Epidermal melanocyte (primary cell): ENCODE results near the gene CDCA3.
"Not testable (repeated sequence)": the region's sequence is repeated elsewhere in the genome, so short reads cannot be mapped to it uniquely, and the experiment has no call there.

Experiments used
- DNase-seq: peaks from one replicate; pipeline ENCODE4 v3.0.0; 2011; ENCODE audit warnings: low spot score; ENCODE audit not compliant: insufficient read length

CDCA3 gene

GRCh38 chr12:6851153-6851920 lies at the start of gene CDCA3:
Gene CDCA3 (minus strand): TSS chr12:6851286. CDS start chr12:6850952, 334 bp downstream.
- DNase-seq: peak; percentile 100

DNA sequence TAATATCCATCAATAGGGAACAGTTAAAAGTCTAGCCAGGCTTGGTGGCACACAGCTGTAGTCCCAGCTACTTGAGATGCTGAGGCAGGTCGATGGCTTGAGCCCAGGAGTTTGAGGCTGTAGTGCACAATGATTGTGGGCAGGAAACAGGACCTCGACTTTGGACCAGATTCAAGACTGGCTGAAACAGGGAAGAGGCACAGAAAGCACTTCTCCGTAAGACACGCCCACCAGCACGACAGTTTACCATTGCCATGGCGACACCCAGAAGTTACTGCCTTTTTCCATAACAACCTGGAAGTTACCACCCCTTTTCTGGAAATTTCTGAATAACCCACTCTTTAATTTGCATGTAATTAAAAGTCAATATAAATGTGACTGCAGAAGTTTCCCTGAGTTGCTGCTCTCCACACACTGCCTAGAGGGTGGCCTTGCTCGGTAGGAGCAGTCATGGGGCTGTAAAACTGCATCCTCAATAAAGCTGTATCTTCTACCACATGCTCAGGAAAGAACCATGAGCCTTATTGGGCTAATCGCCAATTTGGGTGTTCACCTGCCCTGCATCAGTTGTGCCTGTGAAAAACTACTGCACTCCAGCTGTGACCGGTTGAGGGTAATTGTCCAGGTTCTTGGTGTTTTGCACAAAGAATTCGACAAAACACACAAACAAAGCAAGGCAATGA lies 48.9 kb upstream of the CDCA3 start:
- DNase-seq: no peak

GRCh38 chr12:6899427-6899826 lies 48.3 kb upstream of the CDCA3 start:
- no peak for DNase-seq

DNA sequence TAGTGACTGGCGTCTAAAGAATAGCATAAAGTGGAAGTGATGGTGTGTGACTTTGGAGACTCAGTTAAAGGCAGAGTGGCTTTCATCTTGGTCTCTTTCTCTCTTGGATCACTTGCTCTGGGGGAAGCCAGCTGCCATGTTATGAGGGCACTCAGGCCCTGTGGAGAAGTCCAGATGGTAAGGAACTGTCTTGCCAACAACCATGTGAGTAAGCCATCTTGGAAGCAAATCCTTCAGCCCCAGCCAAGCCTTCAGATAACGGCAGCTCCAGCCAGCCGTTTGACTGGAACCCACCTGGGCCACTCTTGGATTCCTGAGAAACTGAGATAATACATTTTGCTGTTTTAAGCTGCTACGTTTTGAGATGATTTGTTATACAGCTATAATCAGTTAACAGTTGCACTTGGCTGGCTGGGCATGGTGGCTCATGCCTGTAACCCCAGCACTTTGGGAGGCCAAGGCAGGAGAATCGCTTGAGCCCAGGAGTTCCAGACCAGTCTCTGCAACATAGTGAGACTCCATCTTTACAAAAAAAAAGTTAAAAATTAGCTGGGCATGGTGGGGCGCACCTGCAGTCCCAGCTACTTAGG lies 45.9 kb upstream of the CDCA3 start:
- no peak for DNase-seq

- no peak for DNase-seq
Observed at GRCh38 chr12:6894321-6894720, 43.2 kb upstream of the CDCA3 start.

GRCh38 chr12:6892683-6893082 lies 41.6 kb upstream of the CDCA3 start:
- not testable (repeated sequence) for DNase-seq

DNA sequence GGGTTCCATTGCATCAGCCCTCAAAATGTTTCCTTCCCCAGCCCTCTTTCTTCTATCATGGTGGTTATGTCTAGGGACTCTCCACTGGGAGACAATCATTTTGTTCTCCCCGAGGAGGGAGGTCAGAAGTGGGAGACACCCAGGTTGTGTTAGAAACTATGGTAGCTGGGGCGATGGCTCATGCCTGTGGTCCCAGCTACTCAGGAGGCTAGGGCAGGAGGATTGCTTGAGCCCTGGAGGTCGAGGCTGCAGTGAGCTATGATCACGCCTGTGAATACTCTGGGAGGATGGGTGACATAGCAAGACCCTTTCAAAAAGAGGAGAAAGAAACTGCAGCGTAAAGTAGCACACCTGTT lies 40.5 kb upstream of the CDCA3 start:
- DNase-seq: no peak

- DNase-seq: peak; percentile 94
Observed at GRCh38 chr12:6890789-6891645, 39.9 kb upstream of the CDCA3 start.

DNA sequence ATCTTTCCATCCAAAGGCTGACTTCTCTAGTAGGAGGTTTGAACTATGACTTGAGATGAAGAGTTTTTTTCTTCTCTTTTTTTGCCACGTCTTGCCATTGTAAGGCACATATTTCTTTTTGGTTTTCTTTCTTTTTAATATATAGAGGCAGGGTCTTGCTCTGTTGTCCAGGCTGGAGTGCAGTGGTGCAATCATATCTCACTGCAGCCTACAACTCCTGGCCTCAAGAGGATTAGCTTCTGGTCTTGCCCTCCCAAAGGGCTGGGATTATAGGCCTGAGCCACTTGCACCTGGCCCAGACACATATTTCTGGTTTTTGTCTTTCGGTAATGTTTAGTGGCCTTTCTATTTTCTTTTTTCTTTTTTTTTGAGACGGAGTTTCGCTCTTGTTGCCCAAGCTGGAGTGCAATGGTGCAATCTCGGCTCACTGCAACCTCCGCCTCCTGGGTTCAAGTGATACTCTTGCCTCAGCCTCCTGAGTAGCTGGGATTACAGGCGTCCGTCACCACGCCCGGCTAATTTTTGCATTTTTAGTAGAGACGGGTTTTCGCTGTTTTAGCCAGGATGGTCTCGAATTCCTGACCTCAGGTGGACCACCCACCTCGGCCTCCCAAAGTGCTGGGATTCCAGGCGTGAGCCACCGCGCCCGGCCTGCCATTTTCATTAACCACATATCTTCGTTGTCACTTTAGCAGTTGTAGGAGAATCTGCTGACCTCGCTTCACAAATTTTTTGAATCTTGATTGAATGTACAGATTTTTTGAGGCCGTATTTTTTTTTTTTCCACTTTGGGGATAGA lies 38.9 kb upstream of the CDCA3 start:
- not testable (repeated sequence) for DNase-seq

GRCh38 chr12:6888794-6889193 lies 37.7 kb upstream of the CDCA3 start:
- not testable (repeated sequence) for DNase-seq

- DNase-seq: no peak
Observed at GRCh38 chr12:6888360-6888759, 37.3 kb upstream of the CDCA3 start.

DNA sequence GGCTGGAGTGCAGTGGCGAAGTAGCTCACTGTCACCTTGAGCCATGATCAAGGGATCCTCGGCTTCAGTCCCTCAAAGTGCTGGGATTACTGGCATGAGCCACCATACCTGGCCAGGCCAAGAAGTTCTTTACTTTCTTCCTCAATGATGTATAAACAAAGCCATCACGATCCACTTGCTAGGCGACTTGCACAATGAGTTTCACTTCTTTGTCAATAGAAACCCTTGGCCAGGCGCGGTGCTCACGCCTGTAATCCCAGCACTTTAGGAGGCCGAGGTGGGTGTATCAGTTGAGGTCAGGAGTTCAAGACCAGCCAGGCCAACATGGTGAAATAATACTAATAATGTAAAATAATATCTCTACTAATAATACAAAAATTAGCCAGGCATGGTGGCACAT lies 36.4 kb upstream of the CDCA3 start:
- DNase-seq: no peak

GRCh38 chr12:6886206-6886999 lies 35.3 kb upstream of the CDCA3 start:
- not testable (repeated sequence) for DNase-seq

DNA sequence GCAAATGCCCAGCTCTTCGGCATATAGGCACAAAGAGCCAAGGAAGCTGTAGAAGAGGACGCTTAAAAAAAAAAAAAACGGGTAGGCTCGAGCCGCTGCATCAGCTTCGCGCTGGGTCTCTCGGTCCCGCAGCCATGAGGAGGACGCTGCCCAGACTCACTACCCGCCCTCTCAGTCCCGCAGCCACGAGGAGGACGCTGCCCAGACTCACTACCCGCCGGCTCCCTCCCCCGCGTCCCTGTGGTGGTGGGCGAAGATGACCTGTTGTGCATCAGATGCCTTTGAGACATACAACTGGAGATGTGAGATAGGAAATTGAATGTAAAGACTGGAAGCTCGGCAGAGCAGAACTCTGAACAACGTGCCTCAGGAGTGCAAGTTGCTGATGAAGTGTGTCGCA lies 33.5 kb upstream of the CDCA3 start:
- no peak for DNase-seq

GRCh38 chr12:6883683-6884082 lies 32.6 kb upstream of the CDCA3 start:
- DNase-seq: no peak

GRCh38 chr12:6883252-6883651 lies 32.2 kb upstream of the CDCA3 start:
- no peak for DNase-seq

DNA sequence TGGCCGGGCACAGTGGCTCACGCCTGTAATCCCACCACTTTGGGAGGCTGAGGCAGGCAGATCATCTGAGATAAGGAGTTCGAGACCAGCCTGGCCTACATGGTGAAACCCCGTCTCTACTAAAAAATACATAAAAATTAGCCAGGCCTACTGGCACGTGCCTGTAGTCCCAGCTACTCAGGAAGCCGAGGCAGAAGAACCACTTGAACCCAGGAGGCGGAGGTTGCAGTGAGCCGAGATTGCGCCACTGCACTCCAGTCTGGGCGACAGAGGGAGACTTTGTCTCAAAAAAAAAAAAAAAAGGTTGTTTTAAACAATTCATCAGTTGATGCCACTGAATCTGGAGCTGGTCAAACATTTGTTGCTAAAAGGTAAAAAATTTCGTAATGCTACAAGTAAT lies 28.7 kb upstream of the CDCA3 start:
- DNase-seq: not testable (repeated sequence)

GRCh38 chr12:6874015-6874368 lies 22.9 kb upstream of the CDCA3 start:
- DNase-seq: not testable (repeated sequence)

- peak; percentile 91 for DNase-seq
Observed at GRCh38 chr12:6873094-6874014, 22.3 kb upstream of the CDCA3 start, which contains the start of gene SPSB2. Gene SPSB2 (minus strand): TSS chr12:6873303. CDS start chr12:6872901, 402 bp downstream.
